Upper lobe of right lung (tissue), 1 donor: ENCODE data around the gene FLOT2. TPM values are rescaled to one million over a fixed set of nuclear protein-coding genes. Genes with fewer than 3 reads are reported as not detected.
"Not testable (repeated sequence)": the region's sequence is repeated elsewhere in the genome, so short reads cannot be mapped to it uniquely, and the experiment has no call there.

Experiments
- ATAC-seq: fragments of 200-7000 bp; cut with Tn5 transposase; one replicate; pipeline ENCODE4 v1.9.1; 2020; ENCODE audit warnings: mild to moderate bottlenecking, moderate library complexity
- DNase-seq: peaks from one replicate; pipeline ENCODE4 v3.0.0-alpha.2; 2020
- H3K27ac ChIP-seq: fragments of 200-600 bp; one replicate; pipeline ENCODE4 v1.8.0; 2022
- H3K27me3 ChIP-seq: fragments of 200-600 bp; one replicate; pipeline ENCODE4 v1.8.0; 2022; ENCODE audit warnings: mild to moderate bottlenecking
- H3K36me3 ChIP-seq: fragments of 200-600 bp; one replicate; pipeline ENCODE4 v1.8.0; 2022
- H3K4me1 ChIP-seq: fragments of 200-600 bp; one replicate; pipeline ENCODE4 v1.8.0; 2022
- H3K4me3 ChIP-seq: fragments of 200-600 bp; one replicate; pipeline ENCODE4 v1.8.0; 2022; ENCODE audit warnings: mild to moderate bottlenecking
- H3K9me3 ChIP-seq: fragments of 200-600 bp; one replicate; pipeline ENCODE4 v1.8.0; 2022
- CTCF ChIP-seq: fragments of 200-600 bp; IDR thresholded peaks from one replicate; pipeline ENCODE4 v1.8.0; 2022; ENCODE audit warnings: antibody characterized with exemption
- intact Hi-C: fragments of 100-400 bp; cut with DNase I; formaldehyde crosslinking; loops from one replicate; pipeline ENCODE4 v1.11.0; 2022
- total RNA-seq: library from RNA; stranded (reverse); fragmentation: NEBNext Ultra II Directional; extraction: Animal tissue kit (Norgen Biotek cat#: 25700); gene quantifications from one replicate; pipeline ENCODE4 v1.2.1, GENCODE V29; 2021
- donor health status: DM: no; HTN: yes; CAD: no; lungs with severe emphysema.

Gene FLOT2
- total RNA-seq, 1 donor from 2014 or later, result 157 TPM

DNA sequence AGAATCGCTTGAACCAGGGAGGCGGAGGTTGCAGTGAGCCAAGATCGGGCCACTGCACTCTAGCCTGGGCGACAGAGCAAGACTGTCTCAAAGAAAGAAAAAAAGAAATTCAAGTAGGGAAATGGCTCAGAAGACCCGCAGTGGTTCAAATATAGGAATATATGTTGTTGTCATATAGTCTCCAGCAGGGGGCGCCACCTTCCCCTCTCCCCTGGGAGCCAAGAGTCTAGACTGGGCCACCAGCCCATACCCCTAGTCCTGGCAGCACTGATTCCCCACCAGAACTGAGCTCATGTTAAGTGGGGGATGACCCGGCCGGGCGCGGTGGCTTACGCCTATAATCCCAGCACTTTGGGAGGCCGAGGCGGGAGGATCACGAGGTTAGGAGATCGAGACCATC is 48.9 kb downstream of the FLOT2 start:
- DNase-seq, result peak; percentile 74
- H3K4me1 ChIP-seq, H3K4me3 ChIP-seq, H3K27me3 ChIP-seq, H3K27ac ChIP-seq, H3K36me3 ChIP-seq, H3K9me3 ChIP-seq: not testable (repeated sequence)
- peak; percentile 47 for TF ChIP-seq CTCF
- ATAC-seq, result peak; percentile 87
- intact Hi-C loops, result loop anchor here (10.0 kb wide), 1 partner anchor 56 kb away; the partner anchor contains the start of gene DHRS13

DNA sequence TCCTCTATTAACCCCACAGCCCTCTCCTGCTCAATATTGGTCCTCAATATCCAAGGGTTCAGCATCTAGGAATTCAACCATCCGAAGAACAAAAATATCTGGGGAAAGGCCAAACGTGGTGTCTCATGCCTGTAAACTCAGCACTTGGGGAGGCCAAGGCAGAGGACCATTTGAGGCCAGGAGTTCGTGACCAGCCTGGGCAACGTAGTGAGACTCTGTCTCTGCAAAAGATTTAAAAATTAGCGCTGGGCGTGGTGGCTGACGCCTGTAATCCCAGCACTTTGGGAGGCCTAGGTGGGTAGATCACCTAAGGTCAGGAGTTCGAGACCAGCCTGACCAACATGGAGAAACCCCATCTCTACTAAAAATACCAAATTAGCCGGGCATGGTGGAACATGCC is 50.8 kb downstream of the FLOT2 start:
- not testable (repeated sequence) for H3K4me3 ChIP-seq, H3K9me3 ChIP-seq, H3K27ac ChIP-seq, ATAC-seq, H3K4me1 ChIP-seq, H3K36me3 ChIP-seq, DNase-seq, H3K27me3 ChIP-seq
- intact Hi-C loops, result loop anchor here (10.0 kb wide), 1 partner anchor 58 kb away; the partner anchor contains the start of gene DHRS13

DNA sequence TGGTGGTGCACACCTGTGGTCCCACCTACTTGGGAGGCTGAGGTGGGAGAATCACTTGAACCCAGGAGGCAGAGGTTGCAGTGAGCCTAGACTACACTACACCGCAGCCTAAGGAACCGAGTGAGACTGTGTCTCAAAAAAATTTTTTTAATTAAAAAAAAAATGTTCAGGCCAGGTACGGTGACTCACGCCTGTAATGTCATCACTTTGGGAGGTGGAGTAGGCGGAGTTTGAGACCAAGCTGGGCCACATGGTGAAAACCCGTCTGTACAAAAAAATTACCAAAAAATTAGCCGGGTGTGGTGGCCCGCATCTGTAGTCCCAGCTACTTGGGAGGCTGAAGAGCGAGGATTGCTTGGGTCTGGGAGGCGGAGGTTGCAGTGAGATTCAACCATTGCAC is 51.3 kb downstream of the FLOT2 start:
- no peak overlapping the region for H3K4me3 ChIP-seq
- intact Hi-C loops, result loop anchor here (10.0 kb wide), 1 partner anchor 59 kb away; the partner anchor contains the start of gene DHRS13

DNA sequence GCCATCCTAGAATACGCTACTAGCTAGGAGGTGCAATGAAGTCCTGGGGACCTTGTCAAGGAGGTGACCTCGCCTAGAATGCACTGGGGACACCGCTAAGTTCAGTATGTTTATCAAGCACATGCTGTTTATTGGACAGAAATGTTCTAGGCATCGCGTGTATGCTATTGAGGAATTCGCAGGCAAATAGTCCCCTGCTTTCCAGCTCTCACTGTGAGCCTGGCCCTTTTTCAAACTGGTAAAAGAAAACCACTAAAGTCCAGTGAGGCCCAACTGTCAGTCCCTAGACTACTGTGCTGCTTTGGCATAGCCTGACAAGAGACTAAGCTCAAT is 53.8 kb downstream of the FLOT2 start:
- Histone ChIP-seq H3K9me3 (no peaks in the 10 kb centered on the region), H3K4me3 (no peak overlapping the region), H3K27me3 (no peaks in the 10 kb centered on the region), H3K36me3 (no peaks in the 10 kb centered on the region), H3K4me1 (peaks cover 5% of the 10 kb centered on the region), H3K27ac (no peak overlapping the region)
- TF ChIP-seq CTCF, result no peak
- DNase-seq (no peak), ATAC-seq (no peak)
- intact Hi-C loops, result loop anchor here (10.0 kb wide), 1 partner anchor 61 kb away; the partner anchor contains the start of gene DHRS13

More for the DNA sequence above, 51.3 kb downstream of the FLOT2 start:
- Histone ChIP-seq H3K36me3 (no peaks in the 10 kb centered on the region), H3K27ac (no peak overlapping the region), H3K9me3 (no peaks in the 10 kb centered on the region), H3K27me3 (no peaks in the 10 kb centered on the region), H3K4me1 (peaks cover 4% of the 10 kb centered on the region)
- ATAC-seq (no peak), DNase-seq (no peak)
- TF ChIP-seq CTCF, result no peak

- Histone ChIP-seq H3K36me3 (no peaks in the 10 kb centered on the region), H3K27ac (peak within 1 kb of the TSS; percentile 86), H3K27me3 (no peaks in the 10 kb centered on the region), H3K9me3 (no peaks in the 10 kb centered on the region), H3K4me3 (peak within 1 kb of the TSS; percentile 84), H3K4me1 (peaks cover 5% of the 10 kb centered on the region)
- peak; percentile 100 for ATAC-seq
- DNase-seq, result peak; percentile 94
- intact Hi-C loops, result loop anchor here (10.0 kb wide), 1 partner anchor 62 kb away; the partner anchor contains the start of gene DHRS13
- no peak for TF ChIP-seq CTCF
Measured at GRCh38 chr17:28842282-28843012, 55.1 kb downstream of the FLOT2 start, which contains the start of gene FAM222B. TSS of gene FAM222B (minus strand) at chr17:28842790. CDS start at chr17:28766667, 76,123 bp downstream.

GRCh38 chr17:28841901-28842281 is 55.6 kb downstream of the FLOT2 start:
- H3K36me3 ChIP-seq, result no peaks in the 10 kb centered on the region
- intact Hi-C loops, result loop anchor here (10.0 kb wide), 1 partner anchor 63 kb away; the partner anchor contains the start of gene DHRS13
- peak; percentile 4 for ATAC-seq
- peak overlapping the region; percentile 86 for H3K27ac ChIP-seq
- no peak for DNase-seq
- TF ChIP-seq CTCF, result no peak
- peak overlapping the region; percentile 84 for H3K4me3 ChIP-seq
- peaks cover 5% of the 10 kb centered on the region for H3K4me1 ChIP-seq
- no peaks in the 10 kb centered on the region for H3K27me3 ChIP-seq
- no peaks in the 10 kb centered on the region for H3K9me3 ChIP-seq
